Esophagus (tissue), 2 donors: ENCODE measurements around the gene COMMD1. TPM values are rescaled to one million over a fixed set of nuclear protein-coding genes. Genes with fewer than 3 reads are reported as not detected.
"Not testable (repeated sequence)": the region's sequence is repeated elsewhere in the genome, so short reads cannot be mapped to it uniquely, and the experiment has no call there.

ENCODE experiments used
- H3K27ac ChIP-seq, 2 donors: one replicate each; pipeline ENCODE4 v1.5.1; 2013; ENCODE audit warnings: low read depth in 2 of 2, mild to moderate bottlenecking in 2 of 2, inconsistent platforms in 1 of 2, low read length in 1 of 2, moderate library complexity in 1 of 2
- H3K27me3 ChIP-seq, 2 donors: one replicate each; pipeline ENCODE4 v1.6.1; 2013; ENCODE audit warnings: low read length in 2 of 2, control low read depth in 1 of 2, mild to moderate bottlenecking in 1 of 2; ENCODE audit not compliant: insufficient read depth in 2 of 2, control insufficient read depth in 1 of 2
- H3K36me3 ChIP-seq, 2 donors: one replicate each; pipeline ENCODE4 v1.6.1; 2013; ENCODE audit warnings: low read length in 1 of 2; ENCODE audit not compliant: control insufficient read depth in 2 of 2, insufficient read depth in 2 of 2
- H3K4me1 ChIP-seq, 2 donors: one replicate each; pipeline ENCODE4 v1.6.1; 2013; ENCODE audit warnings: low read length in 1 of 2; ENCODE audit not compliant: control insufficient read depth in 2 of 2, insufficient read depth in 2 of 2
- H3K4me3 ChIP-seq, 2 donors: one replicate each; pipeline ENCODE4 v1.5.1; 2013; ENCODE audit warnings: low read length in 2 of 2, mild to moderate bottlenecking in 2 of 2, low read depth in 1 of 2, moderate library complexity in 1 of 2
- H3K9me3 ChIP-seq, 2 donors: one replicate each; pipeline ENCODE4 v1.6.1; 2013; ENCODE audit warnings: mild to moderate bottlenecking in 2 of 2, low read depth in 1 of 2, low read length in 1 of 2, moderate library complexity in 1 of 2; ENCODE audit not compliant: control insufficient read depth in 2 of 2, insufficient read depth in 1 of 2
- WGBS, 2 donors: extraction: QIAGEN DNeasy Blood & Tissue Kit; methylation state at CpG; one replicate each; pipeline ENCODE4 v1.1.7; 2013; 5-methylcytosine and 5-hydroxymethylcytosine counted together
- polyA plus RNA-seq, 2 donors: library from polyadenylated mRNA; stranded (reverse); fragments of 200-250 nt; gene quantifications; one replicate each; pipeline ENCODE4 v1.2.3, GENCODE V29; 2013
- donor health status: healthy with polysubstance abuse.
- donor health status: Bipolar disorder and iron deficiency.

The COMMD1 gene
- polyA plus RNA-seq, 2 donors: 36.7 to 49.2 TPM

DNA sequence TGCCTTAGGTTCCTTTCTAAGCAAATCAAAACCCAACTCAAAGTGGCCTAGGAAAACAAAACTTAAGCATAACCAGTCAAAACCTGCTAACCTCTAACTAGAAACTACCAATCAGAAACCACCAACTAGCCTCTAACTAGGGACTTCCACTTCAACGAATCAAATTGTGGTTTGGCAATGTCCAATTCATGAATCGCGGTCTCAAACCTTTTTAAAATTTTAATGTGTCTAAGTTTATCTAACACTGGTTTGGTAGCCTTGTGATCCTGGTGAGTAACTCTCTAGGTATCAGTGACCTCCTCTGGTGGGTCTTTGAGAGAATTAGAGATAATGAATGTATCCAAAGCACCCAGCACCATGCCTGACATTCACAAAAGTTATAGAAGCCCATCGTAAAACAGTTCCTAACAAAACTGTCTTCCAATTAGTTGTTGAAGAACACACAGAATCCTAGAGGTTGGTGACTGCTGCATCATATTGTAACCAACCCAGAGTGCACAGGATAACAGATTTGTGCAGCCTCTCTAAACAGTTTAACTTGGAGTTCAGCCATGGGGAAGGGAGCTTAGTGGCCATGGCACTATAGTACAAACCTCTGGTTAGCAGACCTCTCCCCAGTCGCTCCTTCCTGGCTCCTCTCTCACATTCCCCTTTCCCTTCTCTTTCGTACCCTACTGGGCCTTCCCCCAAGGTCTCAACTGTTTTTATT lies 245.3 kb downstream of the COMMD1 start:
- 85 to 90% methylated on average over 6 of the region's 6 CpGs for WGBS, 2 donors
- Histone ChIP-seq H3K27ac (no peak overlapping the region), H3K27me3 (no peaks in the 10 kb centered on the region), H3K4me1 (no peaks in the 10 kb centered on the region), H3K36me3 (no peaks in the 10 kb centered on the region), H3K9me3 (no peaks in the 10 kb centered on the region), H3K4me3 (no peak overlapping the region)

DNA sequence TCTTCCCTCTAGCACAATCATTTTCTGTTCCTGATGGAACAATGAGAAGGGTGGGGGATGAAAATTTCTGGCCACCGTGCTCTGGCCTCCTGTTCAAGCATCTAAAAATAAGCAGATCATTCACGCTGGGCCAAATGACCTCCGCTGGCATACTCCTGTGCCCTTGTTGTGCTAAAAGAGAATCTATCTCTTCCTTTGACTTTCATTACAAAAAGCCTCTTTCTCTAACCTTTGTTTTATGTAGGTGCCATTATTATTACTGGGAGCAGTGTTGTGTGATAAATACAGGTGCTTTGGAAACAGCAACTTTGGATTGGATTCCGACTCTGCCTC lies 245.8 kb downstream of the COMMD1 start:
- Histone ChIP-seq H3K4me1 (no peaks in the 10 kb centered on the region), H3K27me3 (no peaks in the 10 kb centered on the region), H3K27ac (no peak overlapping the region), H3K9me3 (no peaks in the 10 kb centered on the region), H3K4me3 (no peak overlapping the region), H3K36me3 (no peaks in the 10 kb centered on the region)
- WGBS, 2 donors: 81% methylated on average over 4 of the region's 4 CpGs

DNA sequence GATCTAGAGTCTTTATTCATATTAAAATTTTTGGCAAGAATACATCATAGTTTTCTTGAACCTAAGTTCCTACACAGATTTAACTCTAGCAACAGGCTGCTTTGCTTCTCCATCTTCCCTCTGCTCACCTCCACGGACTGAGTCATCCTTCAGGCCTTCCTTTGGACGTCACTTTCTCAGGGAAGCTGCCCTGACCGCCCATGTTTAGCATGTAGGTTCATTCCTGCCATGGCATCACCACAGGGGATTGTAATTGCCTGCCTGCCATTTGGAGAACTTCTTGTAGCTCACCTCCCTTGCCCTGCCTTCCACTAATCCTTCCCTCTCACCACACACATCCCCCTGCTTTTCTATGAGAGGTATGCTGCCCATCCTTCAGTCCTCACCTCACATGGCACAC lies 246.5 kb downstream of the COMMD1 start:
- H3K9me3 ChIP-seq: no peaks in the 10 kb centered on the region
- no peaks in the 10 kb centered on the region for H3K4me1 ChIP-seq
- no peaks in the 10 kb centered on the region for H3K36me3 ChIP-seq
- WGBS, 2 donors: 80 to 81% methylated on average over 3 of the region's 3 CpGs
- H3K4me3 ChIP-seq: no peak overlapping the region
- no peak overlapping the region for H3K27ac ChIP-seq
- no peaks in the 10 kb centered on the region for H3K27me3 ChIP-seq

DNA sequence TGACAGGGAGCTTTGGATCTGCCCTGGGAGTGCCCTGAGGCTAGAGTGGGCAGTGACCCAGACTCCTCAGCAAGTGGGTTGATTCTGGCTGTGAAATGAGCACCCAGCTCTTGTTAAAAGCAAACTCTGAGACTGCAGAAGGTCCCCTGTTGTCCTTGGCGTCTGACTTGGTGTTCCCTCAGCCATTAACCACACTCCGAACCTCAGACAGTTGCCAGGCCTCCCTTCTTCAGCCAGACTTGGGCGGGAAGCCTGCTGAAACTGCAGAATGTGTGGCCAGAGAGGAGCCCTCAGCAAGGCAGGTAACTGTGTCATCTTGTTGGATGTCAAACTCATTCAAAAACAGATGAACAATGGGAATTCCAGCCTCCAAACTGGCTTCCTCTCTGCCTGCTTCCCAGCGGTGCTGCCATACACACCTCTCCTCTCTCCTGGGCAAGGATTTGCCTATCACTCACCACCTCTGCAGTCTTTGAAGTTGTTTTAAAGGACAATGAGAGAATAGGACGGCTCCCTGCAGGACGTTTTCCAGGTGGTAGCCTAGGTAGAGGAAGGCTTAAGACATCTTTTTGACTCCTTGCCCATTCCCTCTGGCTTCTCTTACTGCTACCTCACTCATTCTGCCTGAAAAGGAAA lies 251.5 kb downstream of the COMMD1 start:
- no peaks in the 10 kb centered on the region for H3K4me1 ChIP-seq
- H3K36me3 ChIP-seq: no peaks in the 10 kb centered on the region
- H3K9me3 ChIP-seq: no peaks in the 10 kb centered on the region
- H3K4me3 ChIP-seq: no peak overlapping the region
- WGBS, 2 donors: 70 to 78% methylated on average over 6 of the region's 6 CpGs
- no peaks in the 10 kb centered on the region for H3K27me3 ChIP-seq
- no peak overlapping the region for H3K27ac ChIP-seq

DNA sequence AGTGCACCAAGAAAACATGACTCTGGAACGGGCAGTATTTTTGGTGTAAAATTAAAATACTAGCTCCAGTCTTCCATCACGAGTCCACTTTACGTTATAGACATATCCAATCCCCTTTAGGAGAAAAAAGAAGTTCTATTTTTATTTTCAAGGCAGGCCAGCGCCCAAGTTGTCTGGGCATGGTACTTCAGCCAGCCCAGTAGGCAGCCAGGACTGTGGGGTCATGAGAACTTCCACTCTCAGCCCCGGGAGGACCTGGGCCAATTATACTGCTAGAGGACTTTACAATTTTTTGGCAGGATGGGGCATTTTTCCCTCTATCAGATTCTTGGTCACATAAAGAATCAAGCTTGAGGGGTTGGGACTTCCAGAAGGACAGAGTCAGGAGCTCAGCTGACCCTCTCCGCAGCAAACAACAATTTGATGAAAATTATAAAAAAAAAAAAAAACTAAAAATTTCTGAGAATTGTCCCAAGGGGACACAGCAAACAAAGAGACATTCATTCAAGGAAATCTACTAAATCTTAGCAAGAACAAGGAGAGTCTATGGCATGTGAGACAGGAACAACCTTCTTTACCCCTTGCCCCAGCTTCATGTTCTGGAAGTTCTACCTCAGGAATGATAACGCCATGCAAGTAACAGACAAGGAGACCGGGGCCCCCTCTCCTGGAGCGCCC lies 253.1 kb downstream of the COMMD1 start:
- no peak overlapping the region for H3K27ac ChIP-seq
- H3K27me3 ChIP-seq: no peaks in the 10 kb centered on the region
- no peaks in the 10 kb centered on the region for H3K36me3 ChIP-seq
- no peaks in the 10 kb centered on the region for H3K9me3 ChIP-seq
- WGBS, 2 donors: 83 to 89% methylated on average over 9 of the region's 9 CpGs
- no peak overlapping the region for H3K4me3 ChIP-seq
- no peaks in the 10 kb centered on the region for H3K4me1 ChIP-seq

DNA sequence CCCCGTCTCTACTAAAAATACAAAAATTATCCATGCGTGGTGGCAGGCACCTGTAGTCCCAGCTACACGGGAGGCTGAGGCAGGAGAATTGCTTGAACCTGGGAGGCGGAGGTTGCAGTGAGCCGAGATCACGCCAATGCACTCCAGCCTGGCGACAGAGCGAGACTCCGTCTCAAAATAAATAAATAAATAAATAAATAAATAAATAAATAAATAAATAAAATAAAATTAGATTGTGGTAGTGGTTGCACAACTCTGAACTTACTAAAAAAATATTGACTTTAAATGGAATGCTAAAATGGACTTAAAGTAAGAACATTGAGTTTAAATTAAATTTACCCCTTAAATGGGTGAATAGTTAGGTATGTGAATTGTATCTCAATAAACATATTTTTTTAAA lies 255.2 kb downstream of the COMMD1 start:
- H3K27ac ChIP-seq, H3K9me3 ChIP-seq, H3K36me3 ChIP-seq, H3K4me3 ChIP-seq, H3K27me3 ChIP-seq, H3K4me1 ChIP-seq: not testable (repeated sequence)
- 97 to 98% methylated on average over 9 of the region's 9 CpGs for WGBS, 2 donors

DNA sequence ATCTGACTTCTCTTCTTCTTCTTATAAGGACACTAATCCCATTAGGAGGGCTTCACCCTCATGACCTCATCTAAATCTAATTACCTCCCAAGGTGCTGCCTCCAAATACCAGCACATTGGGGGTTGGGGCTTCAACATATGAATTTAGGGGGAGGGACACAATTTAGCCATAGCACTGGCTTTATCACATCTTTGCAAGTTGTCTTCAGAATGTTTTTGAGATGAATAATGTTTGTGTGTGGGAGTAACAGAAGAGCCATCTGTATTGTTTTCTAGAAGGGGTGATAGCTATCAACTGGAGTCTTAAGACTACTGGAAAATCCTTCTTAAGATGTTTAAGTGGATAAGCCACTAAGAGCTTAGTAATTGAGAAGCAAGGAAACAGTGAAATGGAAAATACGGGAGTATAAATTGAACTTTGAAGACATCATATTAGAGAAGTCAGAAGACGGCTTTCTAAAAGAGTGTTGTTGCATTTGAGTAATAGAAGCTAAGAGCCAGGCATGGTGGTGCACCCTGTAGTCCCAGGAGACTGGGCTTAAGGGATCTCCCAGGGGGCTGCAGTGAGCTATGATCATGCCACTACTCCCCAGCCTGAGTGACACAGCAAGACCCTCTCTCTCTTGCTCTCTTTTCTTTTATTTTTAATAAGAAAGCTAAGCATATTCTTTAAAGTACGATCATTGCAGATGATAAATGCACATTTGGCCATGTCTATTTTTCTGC lies 257.8 kb downstream of the COMMD1 start:
- Histone ChIP-seq H3K36me3 (no peaks in the 10 kb centered on the region), H3K9me3 (no peaks in the 10 kb centered on the region), H3K4me3 (no peak overlapping the region), H3K4me1 (no peaks in the 10 kb centered on the region), H3K27ac (no peak overlapping the region), H3K27me3 (no peaks in the 10 kb centered on the region)
- WGBS, 2 donors: 89 to 96% methylated on average over 3 of the region's 3 CpGs

DNA sequence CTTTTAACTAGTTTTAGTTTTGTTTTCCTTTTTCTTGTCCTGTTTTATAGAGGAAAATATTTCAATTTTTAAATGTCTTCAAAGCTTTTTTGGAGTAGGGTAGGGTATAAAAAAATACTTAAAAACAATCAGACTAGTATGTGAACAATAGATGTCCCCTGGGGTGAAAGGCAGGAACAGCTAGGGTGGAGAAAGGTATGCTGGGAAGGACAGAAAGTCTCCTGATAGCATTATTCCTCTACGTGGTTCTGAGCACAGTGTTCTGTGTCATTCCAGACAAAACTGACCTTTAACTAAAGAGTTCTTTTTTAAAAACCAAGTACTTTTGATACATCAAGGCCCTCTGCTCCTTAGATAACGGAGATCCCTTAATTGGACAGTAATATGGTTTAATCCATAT lies 258.4 kb downstream of the COMMD1 start:
- Histone ChIP-seq H3K4me1 (no peaks in the 10 kb centered on the region), H3K27me3 (no peaks in the 10 kb centered on the region), H3K36me3 (no peaks in the 10 kb centered on the region), H3K9me3 (no peaks in the 10 kb centered on the region), H3K4me3 (no peak overlapping the region), H3K27ac (no peak overlapping the region)
- WGBS, 2 donors: 59 to 67% methylated on average over 2 of the region's 2 CpGs

DNA sequence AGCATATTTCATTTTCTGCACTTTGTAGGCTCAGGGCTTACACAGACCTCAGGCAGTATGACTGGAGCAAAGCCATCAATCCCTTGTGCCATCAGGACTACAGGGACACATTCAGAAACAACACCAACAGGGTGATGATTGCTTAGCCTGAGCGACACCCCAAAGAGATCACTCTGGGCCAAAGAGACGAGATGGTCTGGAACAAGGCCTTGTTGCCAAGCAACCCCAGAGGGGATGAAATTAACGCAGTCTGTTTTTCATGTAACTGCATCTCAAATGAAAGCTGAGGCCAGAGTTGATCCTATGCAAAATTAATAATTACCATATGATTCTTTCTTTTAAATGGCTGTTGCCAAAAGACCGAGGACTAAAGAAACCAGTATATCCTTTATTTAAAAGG lies 270.3 kb downstream of the COMMD1 start:
- H3K27ac ChIP-seq: no peak overlapping the region
- H3K36me3 ChIP-seq: no peaks in the 10 kb centered on the region
- H3K4me3 ChIP-seq: no peak overlapping the region
- H3K27me3 ChIP-seq: no peaks in the 10 kb centered on the region
- no peaks in the 10 kb centered on the region for H3K9me3 ChIP-seq
- WGBS, 2 donors: 76 to 78% methylated on average over 4 of the region's 4 CpGs
- H3K4me1 ChIP-seq: no peaks in the 10 kb centered on the region
